OCI-M2 (cell line): ENCODE data around the gene COL23A1.
"Not testable (repeated sequence)": the region's sequence is repeated elsewhere in the genome, so short reads cannot be mapped to it uniquely, and the experiment has no call there.

Experiments
- DNase-seq: peaks from one replicate; lab custom pipeline; 2025; ENCODE audit not compliant: unreplicated experiment; lab: John Stamatoyannopoulos, UW

Gene COL23A1

GRCh38 chr5:178511172-178511571, 79.0 kb downstream of the COL23A1 start:
- DNase-seq = no peak

GRCh38 chr5:178509491-178510057, 80.6 kb downstream of the COL23A1 start:
- no peak for DNase-seq

GRCh38 chr5:178507151-178507932, 82.9 kb downstream of the COL23A1 start:
- no peak for DNase-seq

- DNase-seq = no peak
Observed at GRCh38 chr5:178505639-178506407, 84.4 kb downstream of the COL23A1 start.

DNA sequence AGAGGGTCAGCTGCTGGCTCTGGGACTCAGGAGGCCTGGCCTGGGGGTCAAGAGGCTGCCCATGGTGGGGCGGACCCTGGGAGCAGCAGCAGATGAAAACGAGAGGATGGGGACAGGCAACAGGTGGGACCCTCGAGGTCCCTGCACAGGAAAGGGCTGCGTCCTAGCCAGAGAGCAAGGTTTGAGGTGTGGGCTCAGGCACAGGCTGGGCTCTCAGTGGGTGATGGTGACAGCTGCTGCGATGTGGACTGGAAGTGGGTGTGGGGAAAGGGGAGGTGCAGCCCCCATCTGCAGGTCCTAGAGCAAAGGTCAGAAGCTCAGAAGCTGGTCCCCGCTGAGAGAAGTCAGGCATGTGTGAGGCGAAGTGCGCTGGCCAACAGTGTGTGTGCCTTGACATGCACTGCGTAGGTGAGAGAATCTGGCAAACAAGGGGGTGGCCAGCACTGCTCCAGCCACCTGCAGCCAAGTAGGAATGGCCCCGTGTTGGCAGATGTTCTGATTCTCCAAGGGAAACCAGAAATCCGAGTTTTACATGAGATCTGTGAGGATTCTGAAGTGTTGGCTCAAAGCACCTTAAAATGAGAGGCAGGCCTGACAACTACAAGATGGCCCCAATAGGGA, 85.7 kb downstream of the COL23A1 start:
- no peak for DNase-seq

DNA sequence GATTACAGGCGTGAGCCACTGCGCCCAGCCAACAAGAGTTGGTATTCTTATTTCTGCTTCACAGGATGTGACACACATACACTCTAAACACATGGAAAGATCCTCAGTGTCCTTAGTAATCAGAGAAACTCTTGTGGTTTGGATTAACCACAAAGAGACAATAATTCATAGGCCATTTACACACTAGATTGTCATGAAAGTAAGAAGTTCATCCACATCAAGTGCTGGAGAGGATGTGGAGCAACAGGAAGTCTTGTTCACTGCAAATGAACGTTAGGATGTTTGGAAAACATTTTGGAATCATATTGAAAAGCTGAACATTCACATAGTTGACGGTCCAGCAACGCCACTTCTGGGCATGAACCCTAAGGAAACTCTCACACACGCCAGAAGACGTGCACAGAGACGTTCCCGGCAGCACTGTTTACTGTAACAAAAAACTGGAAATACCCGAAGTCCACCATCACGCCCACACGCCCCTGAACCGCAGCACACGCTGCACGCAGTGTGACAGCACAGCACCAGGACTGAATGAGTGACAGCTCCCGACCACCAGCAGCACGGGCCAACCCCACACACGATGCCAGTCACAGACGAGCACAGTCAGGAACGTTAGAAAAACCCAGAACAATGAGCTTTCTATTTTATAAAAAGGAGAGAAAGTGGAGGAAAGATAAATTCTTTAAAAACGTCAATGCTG, 87.6 kb downstream of the COL23A1 start:
- no peak for DNase-seq

- no peak for DNase-seq
Observed at GRCh38 chr5:178499352-178499751, 90.8 kb downstream of the COL23A1 start.

DNA sequence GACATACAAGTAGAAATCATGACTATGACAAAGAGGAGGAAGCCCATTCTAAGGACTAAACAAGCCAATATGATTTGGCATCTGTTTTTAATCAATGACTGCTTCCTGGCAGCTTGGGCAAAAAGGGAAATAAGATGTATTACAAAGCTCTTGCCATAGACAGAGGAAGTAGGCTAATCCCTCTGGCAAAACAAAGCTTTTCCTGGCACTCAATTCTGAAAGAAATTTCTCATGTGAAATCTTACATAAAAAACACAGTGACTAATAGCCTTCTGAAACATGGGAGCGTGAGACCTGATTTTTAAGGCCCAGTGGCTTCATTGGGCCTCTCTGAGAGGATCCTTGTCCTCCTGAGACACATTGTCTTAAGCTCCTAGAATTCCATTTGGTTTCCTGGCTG, 93.6 kb downstream of the COL23A1 start:
- DNase-seq = no peak

GRCh38 chr5:178496214-178496613, 94.0 kb downstream of the COL23A1 start:
- no peak for DNase-seq

DNA sequence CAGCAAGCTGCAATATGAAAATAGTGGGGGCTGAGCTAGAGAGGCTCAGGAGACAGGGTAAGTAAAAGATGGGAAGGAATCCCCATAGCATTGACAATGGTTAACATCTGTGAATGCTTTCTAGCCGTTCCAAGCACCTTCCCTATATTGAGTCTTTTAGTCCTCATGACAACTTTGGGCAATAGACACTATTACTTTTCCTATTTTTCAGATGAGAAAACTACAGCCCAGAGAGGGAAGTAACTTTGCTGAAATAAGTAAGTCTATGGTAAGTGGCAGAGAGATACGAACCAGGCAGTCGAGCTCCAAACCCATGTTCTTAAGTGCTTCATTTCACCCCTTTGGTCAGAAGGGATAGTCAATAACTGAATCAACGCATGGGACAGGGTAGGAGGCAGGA, 94.5 kb downstream of the COL23A1 start:
- no peak for DNase-seq

DNA sequence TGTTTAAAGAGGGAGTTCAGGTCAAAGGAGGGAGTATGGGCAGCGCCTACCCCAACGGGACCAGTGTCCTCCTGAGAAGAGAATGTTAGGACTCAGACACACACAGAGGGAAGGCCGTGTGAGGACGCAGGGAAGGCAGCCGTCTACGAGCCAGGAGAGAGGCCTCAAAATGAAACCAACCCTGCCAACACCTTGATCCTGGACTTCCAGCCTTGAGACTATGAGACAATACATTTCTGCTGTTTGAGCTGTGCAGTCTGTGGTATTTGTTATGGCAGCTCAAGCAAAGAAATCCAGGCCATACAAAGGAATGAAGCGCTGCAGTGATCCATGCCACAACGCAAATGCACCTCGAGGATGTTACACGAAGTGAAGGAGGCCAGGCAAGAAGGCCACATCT, 97.9 kb downstream of the COL23A1 start:
- no peak for DNase-seq

GRCh38 chr5:178490935-178491652, 99.1 kb downstream of the COL23A1 start:
- DNase-seq = no peak

DNA sequence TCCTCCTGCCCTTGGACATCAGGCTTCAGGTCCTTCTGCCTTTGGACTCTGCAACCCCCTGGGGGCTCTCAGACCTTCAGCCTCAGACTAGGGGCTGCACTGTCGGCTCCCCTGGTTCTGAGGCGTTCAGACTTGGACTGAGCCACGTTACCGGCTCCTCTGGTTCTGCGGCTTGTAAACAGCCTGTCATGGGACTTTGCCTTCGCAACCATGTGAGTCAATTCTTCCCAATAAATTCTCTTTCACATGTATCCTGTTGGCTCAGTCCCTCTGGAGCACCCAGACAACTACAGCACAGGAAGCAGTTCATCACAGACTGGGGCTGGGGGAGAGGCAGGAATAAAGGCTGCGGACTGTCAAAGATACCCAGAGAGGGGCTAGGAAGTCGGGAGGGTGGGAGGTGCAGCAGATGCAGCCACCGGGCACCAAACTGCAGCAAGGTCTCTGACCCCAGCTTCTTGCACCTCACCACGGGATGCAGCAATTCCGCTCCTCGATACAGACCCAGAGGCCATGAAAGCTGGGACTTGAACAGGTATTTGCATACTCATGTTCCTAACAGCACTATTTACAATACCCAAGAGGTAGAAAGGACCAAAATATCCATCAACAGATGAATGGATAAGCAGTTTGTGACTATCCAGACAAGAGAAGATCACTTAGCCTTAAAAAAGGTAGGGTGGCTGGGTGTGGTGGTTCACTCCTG, 100.8 kb downstream of the COL23A1 start:
- no peak for DNase-seq

DNA sequence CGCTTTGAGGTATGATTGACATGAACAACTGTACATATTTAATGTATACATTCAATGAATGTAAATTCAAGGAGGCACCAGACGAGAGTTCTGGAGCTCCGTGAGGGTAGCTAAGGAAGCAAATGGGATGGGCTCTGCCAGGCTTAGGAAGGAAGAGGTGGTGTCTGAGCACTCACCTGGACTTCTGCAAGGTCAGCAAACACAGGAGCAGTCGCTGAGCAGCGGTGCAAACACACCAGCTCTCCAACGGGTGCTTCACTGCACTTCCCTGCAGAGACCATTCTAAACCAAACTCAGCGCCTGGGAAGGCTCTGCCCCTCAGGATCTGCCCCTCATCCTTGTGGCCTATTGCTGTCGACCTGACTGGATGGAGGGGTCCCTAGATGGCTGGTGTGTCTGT, 101.5 kb downstream of the COL23A1 start:
- no peak for DNase-seq

GRCh38 chr5:178487911-178488600, 102.1 kb downstream of the COL23A1 start:
- no peak for DNase-seq

DNA sequence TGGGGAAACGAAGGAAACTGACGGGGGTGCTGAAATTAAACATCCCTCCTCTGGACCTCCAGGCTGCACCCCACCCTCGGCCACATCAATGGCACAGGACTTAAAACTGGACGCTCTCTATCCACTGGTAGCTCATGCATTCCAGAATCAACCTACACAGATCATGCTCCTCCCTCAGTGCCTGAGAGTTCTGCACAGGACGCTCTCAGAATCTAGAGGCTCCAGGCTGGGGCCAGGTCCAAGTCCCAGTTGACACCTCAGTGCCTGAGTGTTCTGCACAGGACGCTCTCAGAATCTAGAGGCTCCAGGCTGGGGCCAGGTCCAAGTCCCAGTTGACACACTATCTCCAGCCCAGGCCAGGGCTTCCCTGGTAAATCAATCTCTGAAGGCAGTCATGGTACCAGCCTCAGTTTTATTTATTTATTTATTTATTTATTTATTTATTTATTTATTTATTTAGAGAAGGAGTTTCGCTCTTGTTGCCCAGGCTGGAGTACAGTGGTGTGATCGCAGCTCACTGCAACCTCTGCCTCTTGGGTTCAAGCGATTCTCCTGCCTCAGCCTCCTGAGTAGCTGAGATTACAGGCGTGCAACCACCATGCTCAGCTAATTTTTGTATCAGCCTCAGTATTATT, 103.2 kb downstream of the COL23A1 start:
- not testable (repeated sequence) for DNase-seq

- no peak for DNase-seq
Observed at GRCh38 chr5:178486239-178486641, 104.0 kb downstream of the COL23A1 start.

DNA sequence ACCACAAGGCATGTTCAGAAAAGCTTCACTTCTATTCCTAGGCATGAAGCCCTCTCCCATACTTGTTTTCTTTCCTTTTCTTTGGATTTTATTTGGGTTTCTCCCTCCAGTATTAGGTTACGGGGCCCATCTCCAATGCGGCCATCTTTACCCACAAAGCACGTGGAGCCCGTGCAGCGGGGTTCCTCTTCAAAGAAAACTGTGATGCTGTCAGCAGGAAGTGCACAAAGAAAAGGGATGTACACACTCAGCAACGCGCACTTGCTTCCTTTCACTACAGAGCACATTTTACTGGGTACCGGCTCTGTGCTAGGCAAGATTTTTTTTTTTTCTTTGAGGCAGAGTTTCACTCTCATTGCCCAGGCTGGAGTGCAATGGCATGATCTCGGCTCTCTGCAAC, 106.6 kb downstream of the COL23A1 start:
- no peak for DNase-seq

DNA sequence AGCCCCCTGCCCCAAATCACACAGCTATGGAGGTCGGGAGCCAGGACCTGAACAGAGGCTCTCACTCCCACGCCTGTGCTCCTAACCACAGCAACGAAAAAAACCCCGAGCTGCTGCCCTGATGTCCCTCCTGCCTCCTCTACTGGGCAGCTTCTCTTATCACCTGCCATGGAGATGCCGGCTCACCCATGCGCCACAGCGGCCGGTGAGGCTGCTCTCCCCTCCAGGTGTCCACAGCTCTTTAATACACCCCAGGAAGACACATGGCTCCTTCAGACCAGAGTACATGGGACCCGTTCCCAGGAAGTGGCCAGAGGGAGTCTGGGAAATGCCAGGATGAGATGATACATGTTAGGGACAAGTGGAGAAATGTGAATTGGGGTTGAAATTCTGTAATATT, 110.9 kb downstream of the COL23A1 start:
- DNase-seq = no peak
